Muscle of arm (tissue), 12 donors: Measurements from ENCODE around the gene SVBP. TPM values are rescaled to one million over a fixed set of nuclear protein-coding genes. Genes with fewer than 3 reads are reported as not detected.

ENCODE experiments used
- DNase-seq: peaks from one replicate; pipeline ENCODE4 v3.0.0-alpha.2; 2013
- polyA plus RNA-seq, 12 donors: library from polyadenylated mRNA; unstranded; fragments of 120-200 nt; gene quantifications; one replicate each; pipeline ENCODE4 v1.2.1, GENCODE V29; 2013; ENCODE audit not compliant: insufficient read length in 12 of 12

SVBP gene
- polyA plus RNA-seq, 12 donors: 39.5 to 66.3 (median 48.9) TPM; not detected in 1

- DNase-seq: no peak
These were observed 28.7 kb upstream of the SVBP start for GRCh38 chr1:42845866-42846256.

- no peak for DNase-seq
These were observed 28.0 kb upstream of the SVBP start for GRCh38 chr1:42845193-42845592.

- no peak for DNase-seq
These were observed 27.5 kb upstream of the SVBP start for GRCh38 chr1:42844592-42845140.

- DNase-seq: no peak
These were observed 24.4 kb upstream of the SVBP start for GRCh38 chr1:42841440-42842147.

GRCh38 chr1:42841010-42841409, 23.8 kb upstream of the SVBP start:
- no peak for DNase-seq

- no peak for DNase-seq
These were observed 21.4 kb upstream of the SVBP start for GRCh38 chr1:42838482-42839190.

GRCh38 chr1:42837709-42838108, 20.5 kb upstream of the SVBP start:
- no peak for DNase-seq

GRCh38 chr1:42835422-42835821, 18.2 kb upstream of the SVBP start:
- DNase-seq: no peak

- no peak for DNase-seq
These were observed 17.6 kb upstream of the SVBP start for GRCh38 chr1:42834803-42835202.

GRCh38 chr1:42833981-42834380, 16.8 kb upstream of the SVBP start:
- DNase-seq: no peak

GRCh38 chr1:42832641-42833240, 15.5 kb upstream of the SVBP start:
- no peak for DNase-seq

- no peak for DNase-seq
These were observed 14.1 kb upstream of the SVBP start for GRCh38 chr1:42831273-42831672.

GRCh38 chr1:42830631-42831030, 13.4 kb upstream of the SVBP start:
- DNase-seq: no peak

GRCh38 chr1:42825036-42825851, 8.0 kb upstream of the SVBP start:
- no peak for DNase-seq

GRCh38 chr1:42824481-42825035, 7.4 kb upstream of the SVBP start:
- DNase-seq: no peak

- no peak for DNase-seq
These were observed 5.7 kb upstream of the SVBP start for GRCh38 chr1:42822800-42823392.

GRCh38 chr1:42821690-42822089, 4.5 kb upstream of the SVBP start:
- DNase-seq: no peak

GRCh38 chr1:42820813-42821212, 3.6 kb upstream of the SVBP start:
- DNase-seq: no peak

GRCh38 chr1:42817976-42818375, 779 bp upstream of the SVBP start:
- DNase-seq: no peak

- DNase-seq: no peak
These were observed 207 bp upstream of the SVBP start for GRCh38 chr1:42817440-42817767.

GRCh38 chr1:42815941-42816584, 1.1 kb downstream of the SVBP start:
- peak; percentile 31 for DNase-seq
